ENCODE measurements around the gene RDX.

GRCh38 chr11:110298301-110298765, 1.9 kb upstream of the RDX start:
- TF ChIP-seq CTCF (conservative IDR thresholded peaks at IDR 0.05), result no peak
- no peak for TF ChIP-seq EZH2 (IDR thresholded peaks at IDR 0.05; ENCODE audit: low read depth)

Measured in PC-9 (cell line).